ENCODE data around the gene MYO1E. TPM values are rescaled to one million over a fixed set of nuclear protein-coding genes. Genes with fewer than 3 reads are reported as not detected.
A peak's percentile ranks its signal among the peaks of the same experiment; 100 is the strongest.
"Not testable (repeated sequence)": the region's sequence is repeated elsewhere in the genome, so short reads cannot be mapped to it uniquely, and the experiment has no call there.

MYO1E gene
- total RNA-seq, 1 experiment from 2014 or later = 68.8 TPM

DNA sequence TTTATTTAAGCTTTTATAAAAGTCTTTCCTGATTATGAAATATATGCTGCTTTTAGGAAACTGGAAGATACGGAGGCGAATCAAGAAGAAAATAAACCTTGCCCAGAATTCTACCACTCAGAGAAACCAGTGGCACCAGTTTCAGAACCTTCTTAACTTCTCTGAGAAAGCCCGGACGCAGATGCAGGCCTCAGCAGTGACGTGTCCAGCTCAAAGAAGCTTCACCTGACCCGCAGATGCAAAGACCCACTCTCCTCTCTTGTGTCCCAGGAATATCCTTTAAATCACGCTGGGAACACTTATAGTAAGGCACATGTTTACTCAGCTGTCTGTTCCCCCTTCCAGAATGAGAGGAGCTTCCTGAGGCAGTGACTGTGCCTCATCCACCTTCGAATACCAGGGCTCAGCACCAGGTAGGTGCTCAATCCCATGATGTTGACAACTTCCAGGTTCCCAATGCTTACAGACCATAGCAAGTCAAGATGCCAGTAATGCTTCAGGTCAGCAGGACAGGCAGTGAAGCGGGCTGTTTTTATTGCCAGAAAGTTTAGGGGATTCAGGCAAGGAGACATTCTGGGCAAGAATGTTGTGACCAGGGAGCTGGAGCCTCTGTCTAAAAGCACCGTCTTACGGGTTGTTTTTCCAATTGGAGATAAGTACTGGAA lies 205.9 kb downstream of the MYO1E start:
- Histone ChIP-seq H3K4me2 (ENCODE audit: low read length) (no peak overlapping the region), H4K20me1 (ENCODE audit: low read length) (no peaks in the 10 kb centered on the region), H3K4me1 (ENCODE audit: insufficient read depth, low read length) (peaks cover 36% of the 10 kb centered on the region), H3K79me2 (ENCODE audit: low read length) (no peaks in the 10 kb centered on the region), H3K27me3 (ENCODE audit: low read length) (no peaks in the 10 kb centered on the region), H3K9me3 (ENCODE audit: low read length) (no peaks in the 10 kb centered on the region), H3K4me3 (ENCODE audit: low read length) (no peak overlapping the region), H3K36me3 (ENCODE audit: low read depth, low read length) (peaks cover 8% of the 10 kb centered on the region), H3F3A (ENCODE audit: low read length, unreplicated experiment) (no peaks in the 10 kb centered on the region), H3K9ac (ENCODE audit: low read length) (no peak overlapping the region), H3K9me2 (replicated peaks; ENCODE audit: low read length) (no peaks in the 10 kb centered on the region), H3K27ac (ENCODE audit: low read length) (no peak overlapping the region), H2AFZ (ENCODE audit: low read length) (no peak overlapping the region)
- TF ChIP-seq EZH2phosphoT487 (IDR thresholded peaks at IDR 0.05; ENCODE audit: borderline replicate concordance, low read length) (no peak), EZH2 (IDR thresholded peaks at IDR 0.05; ENCODE audit: low read length, unreplicated experiment) (no peak)
- TF ChIP-seq, protein P1, sequence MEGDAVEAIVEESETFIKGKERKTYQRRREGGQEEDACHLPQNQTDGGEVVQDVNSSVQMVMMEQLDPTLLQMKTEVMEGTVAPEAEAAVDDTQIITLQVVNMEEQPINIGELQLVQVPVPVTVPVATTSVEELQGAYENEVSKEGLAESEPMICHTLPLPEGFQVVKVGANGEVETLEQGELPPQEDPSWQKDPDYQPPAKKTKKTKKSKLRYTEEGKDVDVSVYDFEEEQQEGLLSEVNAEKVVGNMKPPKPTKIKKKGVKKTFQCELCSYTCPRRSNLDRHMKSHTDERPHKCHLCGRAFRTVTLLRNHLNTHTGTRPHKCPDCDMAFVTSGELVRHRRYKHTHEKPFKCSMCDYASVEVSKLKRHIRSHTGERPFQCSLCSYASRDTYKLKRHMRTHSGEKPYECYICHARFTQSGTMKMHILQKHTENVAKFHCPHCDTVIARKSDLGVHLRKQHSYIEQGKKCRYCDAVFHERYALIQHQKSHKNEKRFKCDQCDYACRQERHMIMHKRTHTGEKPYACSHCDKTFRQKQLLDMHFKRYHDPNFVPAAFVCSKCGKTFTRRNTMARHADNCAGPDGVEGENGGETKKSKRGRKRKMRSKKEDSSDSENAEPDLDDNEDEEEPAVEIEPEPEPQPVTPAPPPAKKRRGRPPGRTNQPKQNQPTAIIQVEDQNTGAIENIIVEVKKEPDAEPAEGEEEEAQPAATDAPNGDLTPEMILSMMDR (conservative IDR thresholded peaks at IDR 0.05; ENCODE audit: low read depth, low read length) = no peak
- ATAC-seq (no peak), DNase-seq (no peak)
- ChIA-PET CTCF (no interaction called here), POLR2A (ENCODE audit: unreplicated experiment) (no interaction called here)
- intact Hi-C loops (cut with micrococcal nuclease) = no loop called here
- no TSS peak for BruUV-seq (replicated peaks)

DNA sequence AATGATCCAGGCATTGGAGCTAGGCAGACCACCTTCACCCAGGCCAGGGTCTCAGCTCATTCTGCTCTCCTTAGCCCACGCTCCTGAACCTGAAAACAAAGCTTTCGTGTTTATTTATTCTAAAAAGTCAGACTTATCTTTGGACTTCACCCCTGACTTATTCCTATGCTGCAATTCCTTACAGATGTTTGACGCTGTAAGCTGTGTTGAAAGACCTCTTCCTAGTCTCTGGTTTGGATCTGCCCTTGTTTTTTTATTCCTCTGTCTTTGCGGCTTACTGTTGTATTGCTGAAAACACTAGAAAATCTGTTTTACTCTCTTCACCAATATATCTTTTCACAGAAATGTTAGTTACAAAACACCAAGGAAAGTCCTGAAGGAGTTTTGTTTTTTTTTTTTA lies 206.5 kb downstream of the MYO1E start:
- no peak for ATAC-seq
- Histone ChIP-seq H3K9me2 (replicated peaks; ENCODE audit: low read length) (no peaks in the 10 kb centered on the region), H3K27ac (ENCODE audit: low read length) (no peak overlapping the region), H3K36me3 (ENCODE audit: low read depth, low read length) (peaks cover 11% of the 10 kb centered on the region), H4K20me1 (ENCODE audit: low read length) (no peaks in the 10 kb centered on the region), H3F3A (ENCODE audit: low read length, unreplicated experiment) (no peaks in the 10 kb centered on the region), H3K79me2 (ENCODE audit: low read length) (no peaks in the 10 kb centered on the region), H2AFZ (ENCODE audit: low read length) (no peak overlapping the region), H3K4me3 (ENCODE audit: low read length) (no peak overlapping the region), H3K4me1 (ENCODE audit: insufficient read depth, low read length) (peaks cover 31% of the 10 kb centered on the region), H3K9ac (ENCODE audit: low read length) (no peak overlapping the region), H3K9me3 (ENCODE audit: low read length) (no peaks in the 10 kb centered on the region), H3K27me3 (ENCODE audit: low read length) (no peaks in the 10 kb centered on the region), H3K4me2 (ENCODE audit: low read length) (no peak overlapping the region)
- ChIA-PET POLR2A (ENCODE audit: unreplicated experiment) (no interaction called here), CTCF (no interaction called here)
- TF ChIP-seq EZH2phosphoT487 (IDR thresholded peaks at IDR 0.05; ENCODE audit: borderline replicate concordance, low read length) (no peak), EZH2 (IDR thresholded peaks at IDR 0.05; ENCODE audit: low read length, unreplicated experiment) (no peak)
- TF ChIP-seq, protein P1 (conservative IDR thresholded peaks at IDR 0.05; ENCODE audit: low read depth, low read length) = no peak
- intact Hi-C loops (cut with micrococcal nuclease) = no loop called here
- BruUV-seq (replicated peaks) = no TSS peak
- DNase-seq = no peak

DNA sequence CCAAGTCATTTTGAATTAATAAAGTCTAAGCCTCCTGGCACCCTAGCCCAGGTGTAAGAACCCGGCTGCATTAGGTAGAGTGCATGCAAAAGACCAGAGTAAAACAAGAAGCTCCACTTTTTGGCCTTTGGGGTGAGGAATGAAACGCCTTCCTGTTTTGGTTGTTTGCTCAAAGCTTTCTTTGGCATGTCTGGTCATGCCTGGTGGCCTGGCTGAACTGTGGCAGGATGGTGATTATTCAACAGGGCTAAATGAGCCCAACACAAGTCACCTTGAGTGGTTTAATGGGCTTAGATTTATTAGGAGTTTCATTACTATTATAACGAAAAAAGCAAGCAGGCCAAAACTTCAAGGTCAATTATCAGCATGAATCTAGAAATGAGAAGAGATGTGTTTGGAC lies 206.9 kb downstream of the MYO1E start:
- Histone ChIP-seq H3K4me3 (ENCODE audit: low read length) (no peak overlapping the region), H3F3A (ENCODE audit: low read length, unreplicated experiment) (no peaks in the 10 kb centered on the region), H3K79me2 (ENCODE audit: low read length) (no peaks in the 10 kb centered on the region), H3K9me2 (replicated peaks; ENCODE audit: low read length) (no peaks in the 10 kb centered on the region), H4K20me1 (ENCODE audit: low read length) (no peaks in the 10 kb centered on the region), H3K9ac (ENCODE audit: low read length) (no peak overlapping the region), H3K27me3 (ENCODE audit: low read length) (no peaks in the 10 kb centered on the region), H2AFZ (ENCODE audit: low read length) (no peak overlapping the region), H3K36me3 (ENCODE audit: low read depth, low read length) (peaks cover 11% of the 10 kb centered on the region), H3K9me3 (ENCODE audit: low read length) (no peaks in the 10 kb centered on the region), H3K4me1 (ENCODE audit: insufficient read depth, low read length) (peaks cover 26% of the 10 kb centered on the region), H3K27ac (ENCODE audit: low read length) (no peak overlapping the region), H3K4me2 (ENCODE audit: low read length) (no peak overlapping the region)
- ATAC-seq (no peak), DNase-seq (peak; percentile 23)
- BruUV-seq (replicated peaks) = no TSS peak
- ChIA-PET CTCF (no interaction called here), POLR2A (ENCODE audit: unreplicated experiment) (no interaction called here)
- no peak for TF ChIP-seq EZH2phosphoT487 (IDR thresholded peaks at IDR 0.05; ENCODE audit: borderline replicate concordance, low read length)
- TF ChIP-seq, protein P1 (conservative IDR thresholded peaks at IDR 0.05; ENCODE audit: low read depth, low read length) = no peak
- no peak for TF ChIP-seq EZH2 (IDR thresholded peaks at IDR 0.05; ENCODE audit: low read length, unreplicated experiment)
- intact Hi-C loops (cut with micrococcal nuclease) = no loop called here

DNA sequence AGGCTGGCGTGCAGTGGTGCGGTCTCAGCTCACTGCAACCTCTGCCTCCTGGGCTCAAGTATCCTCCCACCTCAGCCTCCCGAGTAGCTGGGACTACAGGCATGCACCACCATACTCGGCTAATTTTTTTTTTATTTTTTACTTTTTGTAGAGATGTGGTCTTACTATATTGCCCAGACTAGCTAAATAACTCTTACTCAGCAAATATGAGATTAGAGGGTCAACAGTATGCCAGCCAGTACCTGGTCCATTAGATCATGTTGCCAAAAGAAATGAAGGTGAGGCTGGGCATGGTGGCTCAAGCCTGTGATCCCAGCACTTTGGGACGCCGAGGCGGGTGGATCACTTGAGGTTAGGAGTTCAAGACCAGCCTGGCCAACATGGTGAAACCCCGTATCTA lies 210.6 kb downstream of the MYO1E start:
- DNase-seq; H3K4me3 ChIP-seq (ENCODE audit: low read length); H4K20me1 ChIP-seq (ENCODE audit: low read length); ATAC-seq; H3K9ac ChIP-seq (ENCODE audit: low read length); H3K27me3 ChIP-seq (ENCODE audit: low read length); H2AFZ ChIP-seq (ENCODE audit: low read length); BruUV-seq (replicated peaks); H3K4me1 ChIP-seq (ENCODE audit: insufficient read depth, low read length); H3K9me2 ChIP-seq (replicated peaks; ENCODE audit: low read length); intact Hi-C loops (cut with micrococcal nuclease); H3F3A ChIP-seq (ENCODE audit: low read length, unreplicated experiment); H3K4me2 ChIP-seq (ENCODE audit: low read length); H3K27ac ChIP-seq (ENCODE audit: low read length); H3K9me3 ChIP-seq (ENCODE audit: low read length); H3K79me2 ChIP-seq (ENCODE audit: low read length): not testable (repeated sequence)
- peaks cover 30% of the 10 kb centered on the region for H3K36me3 ChIP-seq (ENCODE audit: low read depth, low read length)
- ChIA-PET CTCF (interaction anchor here (0.7 kb wide), 1 partner anchor 412 kb away, joined by 3 read pairs; no protein-coding TSS in a partner anchor), POLR2A (ENCODE audit: unreplicated experiment) (interaction anchor here (0.6 kb wide), 1 partner anchor 222 kb away, joined by 3 read pairs; no protein-coding TSS in a partner anchor)
